RWPE1 (cell line): ENCODE results near the gene DHX58.

Experiments used
- CTCF ChIA-PET: fragments of 350-600 bp; sonication (Branson Sonifier 250); formaldehyde crosslinking; extraction: SDS; loops from one replicate; lab custom pipeline; 2021; lab: Yijun Ruan, JAX
- POLR2A ChIA-PET: fragments of 400-600 bp; formaldehyde crosslinking; extraction: SDS; loops from one replicate; lab custom pipeline; 2020; ENCODE audit warnings: antibody characterized with exemption; ENCODE audit not compliant: low non-redundant PET; lab: Yijun Ruan, JAX
- DNase-seq: peaks from one replicate; pipeline ENCODE4 v3.0.0; 2012; ENCODE audit warnings: low spot score
- H3K27ac ChIP-seq: fragments of 450-650 bp; 2 replicates; pipeline ENCODE4 v1.5.1; 2017
- CTCF ChIP-seq: fragments of 450-650 bp; conservative IDR thresholded peaks from 2 replicates; pipeline ENCODE4 v1.5.1; 2017; ENCODE audit warnings: low read depth, mild to moderate bottlenecking

The DHX58 gene

GRCh38 chr17:42053731-42054500 lies 58.6 kb downstream of the DHX58 start:
- H3K27ac ChIP-seq: no peak overlapping the region
- TF ChIP-seq CTCF: no peak
- no peak for DNase-seq
- POLR2A ChIA-PET: no interaction called here
- CTCF ChIA-PET: interaction anchor here (0.7 to 0.9 kb wide), 2 partner anchors 14 to 168 kb away, joined by 3 read pairs; no protein-coding TSS in a partner anchor

- no peak overlapping the region for H3K27ac ChIP-seq
- TF ChIP-seq CTCF: no peak
- ChIA-PET POLR2A (no interaction called here), CTCF (interaction anchor here (1.0 kb wide), 1 partner anchor 15 kb away, joined by 3 read pairs; no protein-coding TSS in a partner anchor)
- DNase-seq: no peak
Observed at GRCh38 chr17:42052346-42052877, 60.1 kb downstream of the DHX58 start.

GRCh38 chr17:42051645-42052044 lies 60.9 kb downstream of the DHX58 start:
- no peak overlapping the region for H3K27ac ChIP-seq
- ChIA-PET CTCF (interaction anchor here (0.6 to 1.5 kb wide), 4 partner anchors 16 to 49 kb away, joined by 3 to 6 read pairs (median 3); partner anchors contain the start of gene NKIRAS2), POLR2A (no interaction called here)
- TF ChIP-seq CTCF: no peak
- DNase-seq: no peak
